Trophoblast cell (in vitro differentiated cells and primary cell): ENCODE results near the gene DGKB.

Experiments used
- DNase-seq, 2 donors: peaks; one replicate each; pipeline ENCODE4 v3.0.0-alpha.2; 2016
- H2AFZ ChIP-seq: 2 replicates; pipeline ENCODE4 v1.6.1; 2013; ENCODE audit warnings: low read length, moderate library complexity, mild to moderate bottlenecking; ENCODE audit not compliant: insufficient read depth, poor library complexity
- H2AK5ac ChIP-seq: 2 replicates; pipeline ENCODE4 v1.6.1; 2013; ENCODE audit warnings: mild to moderate bottlenecking, low read length
- H2BK120ac ChIP-seq: 2 replicates; pipeline ENCODE4 v1.6.1; 2013; ENCODE audit warnings: low read length, mild to moderate bottlenecking, moderate library complexity; ENCODE audit not compliant: insufficient read depth, poor library complexity
- H2BK12ac ChIP-seq: 2 replicates; pipeline ENCODE4 v1.6.1; 2013; ENCODE audit warnings: mild to moderate bottlenecking, low read length, moderate library complexity
- H2BK5ac ChIP-seq: 2 replicates; pipeline ENCODE4 v1.6.1; 2013; ENCODE audit warnings: low read length, low read depth, moderate library complexity, mild to moderate bottlenecking; ENCODE audit not compliant: poor library complexity
- H3K14ac ChIP-seq: 2 replicates; pipeline ENCODE4 v1.6.1; 2013; ENCODE audit warnings: mild to moderate bottlenecking, low read length
- H3K18ac ChIP-seq: 2 replicates; pipeline ENCODE4 v1.6.1; 2013; ENCODE audit warnings: mild to moderate bottlenecking, low read length
- H3K23ac ChIP-seq: 2 replicates; pipeline ENCODE4 v1.6.1; 2013; ENCODE audit warnings: low read length
- H3K27ac ChIP-seq: 2 replicates; pipeline ENCODE4 v1.5.1; 2013; ENCODE audit warnings: low read depth, mild to moderate bottlenecking, inconsistent platforms, low read length, moderate library complexity
- H3K27me3 ChIP-seq: 2 replicates; pipeline ENCODE4 v1.6.1; 2013; ENCODE audit warnings: inconsistent platforms, mild to moderate bottlenecking, low read length, moderate library complexity; ENCODE audit not compliant: insufficient read depth
- H3K36me3 ChIP-seq, 2 experiments: 1 replicate in 1 of 2; 2 replicates in 1 of 2; pipeline ENCODE4 v1.6.1; 2013; ENCODE audit warnings: low read length in 2 of 2, mild to moderate bottlenecking in 2 of 2, moderate library complexity in 1 of 2; ENCODE audit not compliant: insufficient read depth in 2 of 2, control insufficient read depth in 1 of 2
- H3K4ac ChIP-seq: 2 replicates; pipeline ENCODE4 v1.6.1; 2013; ENCODE audit warnings: low read depth, mild to moderate bottlenecking, low read length, moderate library complexity
- H3K4me1 ChIP-seq, 2 experiments: 1 replicate in 1 of 2; 2 replicates in 1 of 2; pipeline ENCODE4 v1.6.1; 2013; ENCODE audit warnings: low read length in 2 of 2, mild to moderate bottlenecking in 2 of 2, moderate library complexity in 1 of 2; ENCODE audit not compliant: insufficient read depth in 2 of 2, control insufficient read depth in 1 of 2
- H3K4me2 ChIP-seq: 2 replicates; pipeline ENCODE4 v1.6.1; 2013; ENCODE audit warnings: inconsistent platforms, mild to moderate bottlenecking, low read length, moderate library complexity
- H3K4me3 ChIP-seq: 2 replicates; pipeline ENCODE4 v1.5.1; 2013; ENCODE audit warnings: mild to moderate bottlenecking, low read depth, low read length, inconsistent platforms
- H3K79me1 ChIP-seq: one replicate; pipeline ENCODE4 v1.6.1; 2013; ENCODE audit warnings: low read length
- H3K79me2 ChIP-seq: 2 replicates; pipeline ENCODE4 v1.6.1; 2013; ENCODE audit warnings: low read length, mild to moderate bottlenecking; ENCODE audit not compliant: control insufficient read depth, insufficient read depth, poor library complexity
- H3K9ac ChIP-seq: 2 replicates; pipeline ENCODE4 v1.6.1; 2013; ENCODE audit warnings: mild to moderate bottlenecking, low read length
- H3K9me3 ChIP-seq: 2 replicates; pipeline ENCODE4 v1.6.1; 2013; ENCODE audit warnings: low read depth, mild to moderate bottlenecking, control low read depth, inconsistent platforms, low read length; ENCODE audit not compliant: insufficient read depth
- H4K12ac ChIP-seq: 2 replicates; pipeline ENCODE4 v1.6.1; 2013; ENCODE audit warnings: low read depth, mild to moderate bottlenecking, low read length, moderate library complexity
- H4K8ac ChIP-seq: 2 replicates; pipeline ENCODE4 v1.6.1; 2013; ENCODE audit warnings: low read depth, mild to moderate bottlenecking, low read length, moderate library complexity
- H4K91ac ChIP-seq: one replicate; pipeline ENCODE4 v1.6.1; 2013; ENCODE audit warnings: low read depth, mild to moderate bottlenecking, low read length, moderate library complexity
- WGBS: extraction: QIAGEN DNeasy Blood & Tissue Kit; methylation state at CpG from one replicate; pipeline ENCODE4 v1.1.7; 2013; ENCODE audit warnings: missing lambda C conversion rate; ENCODE audit not compliant: insufficient read length, insufficient coverage; ENCODE audit errors: extremely low coverage; 5-methylcytosine and 5-hydroxymethylcytosine counted together

The DGKB gene

GRCh38 chr7:14195871-14196270, 706.7 kb downstream of the DGKB start:
- Histone ChIP-seq H3K36me3 (no peaks in the 10 kb centered on the region), H3K27me3 (no peaks in the 10 kb centered on the region)

GRCh38 chr7:14195079-14195478, 707.5 kb downstream of the DGKB start:
- no peak overlapping the region for H4K12ac ChIP-seq
- H2AK5ac ChIP-seq = no peak overlapping the region
- H3K18ac ChIP-seq = no peak overlapping the region
- no peak overlapping the region for H2BK12ac ChIP-seq
- no peak overlapping the region for H3K4me3 ChIP-seq
- no peak overlapping the region for H3K14ac ChIP-seq
- no peak overlapping the region for H2BK5ac ChIP-seq
- no peak overlapping the region for H2BK120ac ChIP-seq
- H3K36me3 ChIP-seq = no peaks in the 10 kb centered on the region
- H3K23ac ChIP-seq = no peak overlapping the region
- no peaks in the 10 kb centered on the region for H3K27me3 ChIP-seq
- no CpG with 5 or more reads among the region's 4 CpGs for WGBS
- no peaks in the 10 kb centered on the region for H3K4me1 ChIP-seq
- no peak overlapping the region for H4K91ac ChIP-seq
- H3K4me2 ChIP-seq = no peak overlapping the region
- H4K8ac ChIP-seq = no peak overlapping the region
- H2AFZ ChIP-seq = no peak overlapping the region
- no peak overlapping the region for H3K4ac ChIP-seq
- no peaks in the 10 kb centered on the region for H3K79me1 ChIP-seq
- no peaks in the 10 kb centered on the region for H3K79me2 ChIP-seq
- H3K9me3 ChIP-seq = no peaks in the 10 kb centered on the region
- no peak for DNase-seq
- H3K9ac ChIP-seq = no peak overlapping the region
- no peak overlapping the region for H3K27ac ChIP-seq

More at GRCh38 chr7:14195871-14196270, 706.7 kb downstream of the DGKB start:
- no peak overlapping the region for H4K8ac ChIP-seq
- H3K4me1 ChIP-seq = no peaks in the 10 kb centered on the region
- H3K9ac ChIP-seq = no peak overlapping the region
- DNase-seq = no peak
- no peak overlapping the region for H2BK120ac ChIP-seq
- H3K4me2 ChIP-seq = no peak overlapping the region
- no peak overlapping the region for H3K18ac ChIP-seq
- no peak overlapping the region for H2AFZ ChIP-seq
- no peak overlapping the region for H2AK5ac ChIP-seq
- no peaks in the 10 kb centered on the region for H3K79me2 ChIP-seq
- H3K27ac ChIP-seq = no peak overlapping the region
- H3K79me1 ChIP-seq = no peaks in the 10 kb centered on the region
- H2BK5ac ChIP-seq = no peak overlapping the region
- H3K14ac ChIP-seq = no peak overlapping the region
- H2BK12ac ChIP-seq = no peak overlapping the region
- H3K23ac ChIP-seq = no peak overlapping the region
- no peaks in the 10 kb centered on the region for H3K9me3 ChIP-seq
- H4K91ac ChIP-seq = no peak overlapping the region
- H3K4me3 ChIP-seq = no peak overlapping the region
- no CpG with 5 or more reads among the region's 4 CpGs for WGBS
- H4K12ac ChIP-seq = no peak overlapping the region
- no peak overlapping the region for H3K4ac ChIP-seq

GRCh38 chr7:14191686-14192098, 710.9 kb downstream of the DGKB start:
- H3K79me1 ChIP-seq = no peaks in the 10 kb centered on the region
- no peak overlapping the region for H2AK5ac ChIP-seq
- no peaks in the 10 kb centered on the region for H3K9me3 ChIP-seq
- no peak overlapping the region for H3K4ac ChIP-seq
- H4K91ac ChIP-seq = no peak overlapping the region
- no peak overlapping the region for H3K23ac ChIP-seq
- no peak overlapping the region for H2BK5ac ChIP-seq
- no peak overlapping the region for H3K18ac ChIP-seq
- H2BK120ac ChIP-seq = no peak overlapping the region
- no peak for DNase-seq
- no peak overlapping the region for H3K4me2 ChIP-seq
- H3K9ac ChIP-seq = no peak overlapping the region
- no CpG with 5 or more reads among the region's 4 CpGs for WGBS
- H2AFZ ChIP-seq = no peak overlapping the region
- no peaks in the 10 kb centered on the region for H3K79me2 ChIP-seq
- no peak overlapping the region for H3K4me3 ChIP-seq
- no peak overlapping the region for H4K12ac ChIP-seq
- no peaks in the 10 kb centered on the region for H3K36me3 ChIP-seq
- H2BK12ac ChIP-seq = no peak overlapping the region
- no peaks in the 10 kb centered on the region for H3K4me1 ChIP-seq
- no peak overlapping the region for H3K14ac ChIP-seq
- H3K27me3 ChIP-seq = no peaks in the 10 kb centered on the region
- no peak overlapping the region for H3K27ac ChIP-seq
- H4K8ac ChIP-seq = no peak overlapping the region

- Histone ChIP-seq H3K27ac (no peak overlapping the region), H2AFZ (no peak overlapping the region), H3K18ac (no peak overlapping the region), H3K4me1 (no peaks in the 10 kb centered on the region), H3K36me3 (no peaks in the 10 kb centered on the region), H2AK5ac (no peak overlapping the region), H2BK120ac (no peak overlapping the region), H3K9me3 (no peaks in the 10 kb centered on the region), H3K4ac (no peak overlapping the region), H3K14ac (no peak overlapping the region), H3K23ac (no peak overlapping the region), H3K4me2 (no peak overlapping the region), H2BK5ac (no peak overlapping the region), H3K27me3 (no peaks in the 10 kb centered on the region), H3K9ac (no peak overlapping the region), H3K79me1 (no peaks in the 10 kb centered on the region), H3K79me2 (no peaks in the 10 kb centered on the region), H4K12ac (no peak overlapping the region), H4K91ac (no peak overlapping the region), H3K4me3 (no peak overlapping the region), H2BK12ac (no peak overlapping the region), H4K8ac (no peak overlapping the region)
- WGBS = no CpG with 5 or more reads among the region's 10 CpGs
- no peak for DNase-seq
Observed at GRCh38 chr7:14184292-14184864, 718.2 kb downstream of the DGKB start.
